WTC11 (cell line): ENCODE data around the gene TAF1D. TPM values are rescaled to one million over a fixed set of nuclear protein-coding genes. Genes with fewer than 3 reads are reported as not detected.

Source experiments
- ATAC-seq: fragments of 200-7000 bp; cut with Tn5 transposase; 2 replicates; pipeline ENCODE4 v1.10.0; 2021; ENCODE audit warnings: mild to moderate bottlenecking, moderate library complexity
- CTCF ChIA-PET: fragments of 300-600 bp; sonication (Branson Sonifier 250); formaldehyde crosslinking; loops from one replicate; lab custom pipeline; 2021; ENCODE audit warnings: antibody characterized with exemption; lab: Charles Lee
- POLR2A ChIA-PET: fragments of 350-600 bp; sonication (Branson Sonifier 250); formaldehyde crosslinking; loops from one replicate; lab custom pipeline; 2021; ENCODE audit warnings: antibody characterized with exemption; lab: Charles Lee
- DNase-seq: peaks from one replicate; pipeline ENCODE4 v3.0.0; 2021; ENCODE audit warnings: low spot score
- H3K27ac Mint-ChIP-seq: 2 replicates; pipeline ENCODE4 v1.8.0; 2021; ENCODE audit warnings: mixed read lengths
- H3K27me3 Mint-ChIP-seq: 2 replicates; pipeline ENCODE4 v1.8.0; 2021; ENCODE audit warnings: low read depth, mild to moderate bottlenecking, moderate library complexity, mixed read lengths
- H3K36me3 Mint-ChIP-seq: 2 replicates; pipeline ENCODE4 v1.8.0; 2021; ENCODE audit warnings: mixed read lengths
- H3K4me1 Mint-ChIP-seq: 2 replicates; pipeline ENCODE4 v1.8.0; 2022; ENCODE audit warnings: mixed read lengths
- H3K4me3 Mint-ChIP-seq: 2 replicates; pipeline ENCODE4 v1.8.0; 2021; ENCODE audit warnings: mild to moderate bottlenecking, moderate library complexity, mixed read lengths
- H3K9me3 Mint-ChIP-seq: 2 replicates; pipeline ENCODE4 v1.8.0; 2021; ENCODE audit warnings: mixed read lengths
- CREM ChIP-seq: sonication (generic); formaldehyde crosslinking; IDR thresholded peaks from 2 replicates; pipeline ENCODE4 v1.8.1; 2022; ENCODE audit warnings: mild to moderate bottlenecking, missing genetic modification reagents, moderate library complexity
- CTCF ChIP-seq: fragments of 200-600 bp; IDR thresholded peaks from 2 replicates; pipeline ENCODE4 v1.8.0; 2022; ENCODE audit warnings: antibody characterized with exemption
- E2F4 ChIP-seq: sonication (generic); formaldehyde crosslinking; IDR thresholded peaks from 2 replicates; pipeline ENCODE4 v1.8.1; 2022; ENCODE audit warnings: low read depth, mild to moderate bottlenecking, moderate library complexity, missing genetic modification reagents, borderline replicate concordance
- FOXJ3 ChIP-seq: sonication (generic); formaldehyde crosslinking; IDR thresholded peaks from 2 replicates; pipeline ENCODE4 v1.9.0; 2021; ENCODE audit warnings: missing genetic modification reagents, mild to moderate bottlenecking, borderline replicate concordance
- GTF2I ChIP-seq: fragments of 250-450 bp; sonication (Bioruptor Pico); conservative IDR thresholded peaks from 2 replicates; pipeline ENCODE4 v1.4.0; 2021; ENCODE audit warnings: mild to moderate bottlenecking
- HMGA2 ChIP-seq: fragments of 250-450 bp; sonication (Bioruptor Pico); IDR thresholded peaks from 2 replicates; pipeline ENCODE4 v1.4.0; 2021; ENCODE audit warnings: mild to moderate bottlenecking, moderate library complexity
- KAT7 ChIP-seq: sonication (generic); formaldehyde crosslinking; IDR thresholded peaks from 2 replicates; pipeline ENCODE4 v1.8.1; 2023; ENCODE audit warnings: missing genetic modification reagents, mild to moderate bottlenecking, borderline replicate concordance
- MAX ChIP-seq: sonication (generic); formaldehyde crosslinking; IDR thresholded peaks from 2 replicates; pipeline ENCODE4 v1.8.0; 2022; ENCODE audit warnings: mild to moderate bottlenecking, missing genetic modification reagents
- NR2C2 ChIP-seq: sonication (generic); formaldehyde crosslinking; IDR thresholded peaks from 2 replicates; pipeline ENCODE4 v1.8.0; 2022; ENCODE audit warnings: mild to moderate bottlenecking, missing genetic modification reagents
- RORB ChIP-seq: fragments of 250-450 bp; sonication (Bioruptor Pico); IDR thresholded peaks from 2 replicates; pipeline ENCODE4 v1.9.0; 2021; ENCODE audit warnings: mild to moderate bottlenecking
- SOX15 ChIP-seq: fragments of 250-450 bp; sonication (Bioruptor Pico); IDR thresholded peaks from 2 replicates; pipeline ENCODE4 v1.9.0; 2021; ENCODE audit warnings: mild to moderate bottlenecking
- SP1 ChIP-seq: sonication (generic); formaldehyde crosslinking; conservative IDR thresholded peaks from 2 replicates; pipeline ENCODE4 v1.8.1; 2022; ENCODE audit warnings: missing genetic modification reagents
- TEAD1 ChIP-seq: sonication (generic); formaldehyde crosslinking; IDR thresholded peaks from 2 replicates; pipeline ENCODE4 v1.8.0; 2022; ENCODE audit warnings: mild to moderate bottlenecking, missing genetic modification reagents
- ZBTB21 ChIP-seq: sonication (generic); formaldehyde crosslinking; IDR thresholded peaks from 2 replicates; pipeline ENCODE4 v1.8.1; 2023; ENCODE audit warnings: mild to moderate bottlenecking, missing genetic modification reagents, borderline replicate concordance
- ZNF138 ChIP-seq: sonication (generic); formaldehyde crosslinking; conservative IDR thresholded peaks from 2 replicates; pipeline ENCODE4 v1.8.1; 2022; ENCODE audit warnings: mild to moderate bottlenecking, moderate library complexity, missing genetic modification reagents
- ZNF232 ChIP-seq: sonication (generic); formaldehyde crosslinking; IDR thresholded peaks from 2 replicates; pipeline ENCODE4 v1.8.0; 2022; ENCODE audit warnings: mild to moderate bottlenecking, missing genetic modification reagents
- ZNF263 ChIP-seq: sonication (generic); formaldehyde crosslinking; IDR thresholded peaks from 2 replicates; pipeline ENCODE4 v1.8.1; 2022; ENCODE audit warnings: low read depth, mild to moderate bottlenecking, moderate library complexity, missing genetic modification reagents
- ZNF423 ChIP-seq: fragments of 250-450 bp; sonication (Bioruptor Pico); IDR thresholded peaks from 2 replicates; pipeline ENCODE4 v2.1.2; 2022; ENCODE audit warnings: mild to moderate bottlenecking, moderate library complexity
- ZNF512 ChIP-seq: sonication (generic); formaldehyde crosslinking; IDR thresholded peaks from 2 replicates; pipeline ENCODE4 v1.8.1; 2022; ENCODE audit warnings: missing genetic modification reagents, borderline replicate concordance
- total RNA-seq: library from RNA; stranded (reverse); gene quantifications from 3 replicates; pipeline ENCODE4 v1.2.3, GENCODE V29; 2021

The TAF1D gene
- total RNA-seq, 1 experiment from 2014 or later, result 223 TPM

- no peak overlapping the region for H3K27ac Mint-ChIP-seq
Measured at GRCh38 chr11:93704237-93704636, 37.1 kb downstream of the TAF1D start.

GRCh38 chr11:93700830-93701229 lies 40.5 kb downstream of the TAF1D start:
- POLR2A ChIA-PET, result no interaction called here
- TF ChIP-seq CTCF (no peak), RORB (CRISPR knock-in tag) (no peak)
- Mint-ChIP-seq H3K9me3 (no peaks in the 10 kb centered on the region), H3K4me1 (no peaks in the 10 kb centered on the region), H3K27me3 (no peaks in the 10 kb centered on the region), H3K27ac (no peak overlapping the region), H3K4me3 (no peak overlapping the region), H3K36me3 (peaks cover 69% of the 10 kb centered on the region)
- ATAC-seq, result no peak
- CTCF ChIA-PET, result no interaction called here
- no peak for DNase-seq

More at GRCh38 chr11:93704237-93704636, 37.1 kb downstream of the TAF1D start:
- Mint-ChIP-seq H3K36me3 (peaks cover 56% of the 10 kb centered on the region), H3K4me1 (no peaks in the 10 kb centered on the region), H3K4me3 (no peak overlapping the region), H3K9me3 (peaks cover 11% of the 10 kb centered on the region), H3K27me3 (no peaks in the 10 kb centered on the region)
- TF ChIP-seq TEAD1 (no peak), ZNF138 (CRISPR knock-in tag) (no peak), GTF2I (CRISPR knock-in tag) (0 out of 2 replicates have a peak, but pooled peaks have one; percentile 39), MAX (no peak), ZNF512 (CRISPR knock-in tag) (no peak), ZNF232 (CRISPR knock-in tag) (no peak), SP1 (CRISPR knock-in tag) (no peak)
- ChIA-PET POLR2A (no interaction called here), CTCF (interaction anchor here (0.7 kb wide), 1 partner anchor 12 kb away, joined by 4 read pairs; no protein-coding TSS in a partner anchor)
- no peak for ATAC-seq
- DNase-seq, result peak; percentile 17

- DNase-seq (no peak), ATAC-seq (no peak)
- Mint-ChIP-seq H3K27ac (no peak overlapping the region), H3K36me3 (peaks cover 63% of the 10 kb centered on the region), H3K9me3 (no peaks in the 10 kb centered on the region), H3K27me3 (no peaks in the 10 kb centered on the region), H3K4me3 (no peak overlapping the region), H3K4me1 (no peaks in the 10 kb centered on the region)
- ChIA-PET CTCF (no interaction called here), POLR2A (no interaction called here)
- TF ChIP-seq ZBTB21 (no peak), FOXJ3 (CRISPR knock-in tag) (no peak), E2F4 (CRISPR knock-in tag) (no peak), ZNF263 (no peak), GTF2I (CRISPR knock-in tag) (no peak), HMGA2 (CRISPR knock-in tag) (no peak), SOX15 (CRISPR knock-in tag) (no peak), KAT7 (no peak), MAX (no peak), CREM (no peak), ZNF423 (CRISPR knock-in tag) (no peak), ZNF138 (CRISPR knock-in tag) (no peak), NR2C2 (CRISPR knock-in tag) (no peak)
Measured at GRCh38 chr11:93697611-93698010, 43.7 kb downstream of the TAF1D start.
